Nephron progenitor cell (in vitro differentiated cells): ENCODE results near the gene SLC39A1.

Experiments used
- DNase-seq: peaks from one replicate; pipeline ENCODE4 v3.0.0; 2021
- H3K27ac Mint-ChIP-seq: 2 replicates; pipeline ENCODE4 v1.8.0; 2021; ENCODE audit warnings: mild to moderate bottlenecking, moderate library complexity, mixed read lengths
- H3K27me3 Mint-ChIP-seq: 2 replicates; pipeline ENCODE4 v1.8.0; 2021; ENCODE audit warnings: mild to moderate bottlenecking, low read depth, mixed read lengths; ENCODE audit not compliant: poor library complexity
- H3K36me3 Mint-ChIP-seq: 2 replicates; pipeline ENCODE4 v1.8.0; 2021; ENCODE audit warnings: low read depth, mixed read lengths
- H3K4me1 Mint-ChIP-seq: 2 replicates; pipeline ENCODE4 v1.8.0; 2021; ENCODE audit warnings: mixed read lengths
- H3K4me3 Mint-ChIP-seq: 2 replicates; pipeline ENCODE4 v1.8.0; 2021; ENCODE audit warnings: mild to moderate bottlenecking, moderate library complexity, mixed read lengths
- H3K9me3 Mint-ChIP-seq: 2 replicates; pipeline ENCODE4 v1.8.0; 2021; ENCODE audit warnings: mild to moderate bottlenecking, moderate library complexity, mixed read lengths
- CTCF ChIP-seq: fragments of 200-600 bp; sonication (generic); IDR thresholded peaks from 2 replicates; pipeline ENCODE4 v1.5.0; 2021; ENCODE audit warnings: antibody characterized with exemption

Gene SLC39A1

DNA sequence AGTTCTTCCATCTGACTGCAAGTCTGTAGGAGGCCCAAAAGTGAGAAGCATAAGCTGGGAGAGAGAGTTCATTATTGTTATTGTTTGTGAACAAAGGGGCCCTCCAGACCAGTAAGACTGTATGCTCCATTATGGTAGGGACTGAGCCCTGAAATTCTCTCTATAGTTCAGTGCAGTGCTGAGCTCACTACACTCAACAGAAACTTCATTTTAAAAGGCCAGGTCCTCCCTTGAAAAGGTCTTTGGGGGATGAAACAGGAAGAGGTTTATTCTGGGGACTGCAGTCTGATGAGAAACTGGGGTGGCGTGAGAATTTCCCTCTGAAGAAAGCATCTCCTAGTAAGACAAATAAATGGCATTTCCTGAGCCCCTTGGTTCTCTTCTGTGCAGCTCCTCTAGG, 35.1 kb downstream of the SLC39A1 start:
- Mint-ChIP-seq H3K9me3 (no peaks in the 10 kb centered on the region), H3K4me1 (peaks cover 7% of the 10 kb centered on the region), H3K27me3 (no peaks in the 10 kb centered on the region), H3K27ac (peak overlapping the region; percentile 80), H3K36me3 (peaks cover 14% of the 10 kb centered on the region), H3K4me3 (no peak overlapping the region)
- no peak for DNase-seq
- TF ChIP-seq CTCF = no peak

DNA sequence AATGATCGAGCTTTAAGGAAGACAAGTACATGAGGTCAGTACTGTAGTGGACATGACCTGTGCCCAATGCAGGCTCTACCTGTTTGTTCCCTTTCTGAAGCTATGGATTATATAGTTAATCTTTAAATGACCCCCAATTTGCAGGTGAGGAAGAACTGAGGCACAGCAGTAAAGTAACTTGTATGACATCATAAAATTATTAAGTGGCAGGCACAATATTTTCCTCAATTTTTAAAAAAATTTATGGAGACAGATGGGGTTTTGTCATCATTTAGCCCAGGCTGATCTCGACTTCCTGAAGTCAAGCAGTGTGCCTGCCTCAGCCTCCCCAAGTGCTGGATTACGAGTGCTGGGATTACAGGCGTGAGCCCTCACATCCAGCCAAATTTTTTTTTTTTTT, 36.9 kb downstream of the SLC39A1 start:
- Mint-ChIP-seq H3K4me1 (peaks cover 10% of the 10 kb centered on the region), H3K4me3 (no peak overlapping the region), H3K36me3 (peaks cover 9% of the 10 kb centered on the region), H3K27ac (no peak overlapping the region), H3K27me3 (no peaks in the 10 kb centered on the region), H3K9me3 (no peaks in the 10 kb centered on the region)
- DNase-seq = no peak
- no peak for TF ChIP-seq CTCF

GRCh38 chr1:153922972-153923925, 40.1 kb downstream of the SLC39A1 start, which contains the start of gene GATAD2B:
Gene GATAD2B (minus strand): TSS chr1:153922972. CDS start chr1:153828347, 94,625 bp downstream.
- no peaks in the 10 kb centered on the region for H3K9me3 Mint-ChIP-seq
- H3K27ac Mint-ChIP-seq = peak within 1 kb of the TSS; percentile 99
- peak within 1 kb of the TSS; percentile 93 for H3K4me3 Mint-ChIP-seq
- peaks cover 41% of the 10 kb centered on the region for H3K4me1 Mint-ChIP-seq
- no peaks in the 10 kb centered on the region for H3K27me3 Mint-ChIP-seq
- DNase-seq = peak; percentile 97
- H3K36me3 Mint-ChIP-seq = no peaks in the 10 kb centered on the region
- TF ChIP-seq CTCF = no peak

DNA sequence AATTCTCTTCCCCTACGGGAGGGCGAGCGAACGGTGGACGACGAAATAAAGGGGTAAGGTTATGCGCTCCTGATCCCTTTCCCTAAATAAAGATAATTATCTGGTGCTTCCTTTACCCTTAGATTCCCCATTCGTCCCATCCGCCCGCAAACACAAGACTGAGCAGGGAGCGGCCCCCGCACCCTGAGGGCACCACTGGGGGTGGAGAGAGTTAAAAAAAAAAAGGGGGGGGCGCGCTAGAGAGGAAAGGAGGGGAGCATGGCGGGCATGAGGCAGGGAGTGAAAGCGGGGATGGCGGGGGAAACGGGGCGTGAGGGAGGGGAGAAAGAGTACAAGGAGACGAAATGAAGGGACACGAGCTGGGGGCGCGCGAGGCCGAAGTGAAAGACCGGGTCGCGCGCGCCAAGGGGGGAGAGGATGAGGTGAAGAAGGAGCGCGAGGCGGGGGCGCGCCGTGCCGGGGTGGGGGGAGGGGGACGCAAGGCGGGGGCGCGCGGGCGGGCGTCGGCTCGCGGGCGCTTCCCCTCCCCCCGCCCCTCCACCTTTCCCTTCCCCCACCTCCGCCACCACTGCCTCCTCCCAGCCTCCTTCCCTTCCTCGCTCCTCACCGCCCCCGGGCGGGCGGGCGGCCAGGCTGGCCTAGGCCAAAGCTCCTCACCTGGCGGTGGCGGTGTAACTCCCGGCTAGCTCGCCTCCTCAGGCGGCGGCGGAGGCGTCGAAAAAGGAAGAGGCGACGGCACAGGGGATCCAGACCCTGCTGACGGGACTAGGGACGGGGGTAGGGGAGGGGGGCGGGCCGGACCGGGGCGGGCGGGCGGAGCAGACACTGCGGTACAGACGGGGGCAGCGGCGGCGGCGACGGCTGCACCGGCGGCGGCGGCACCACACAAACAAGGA, 41.0 kb downstream of the SLC39A1 start:
- Mint-ChIP-seq H3K4me3 (peak overlapping the region; percentile 93), H3K27me3 (no peaks in the 10 kb centered on the region)

GRCh38 chr1:153921803-153922075, 41.6 kb downstream of the SLC39A1 start:
- Mint-ChIP-seq H3K4me1 (peaks cover 49% of the 10 kb centered on the region), H3K4me3 (peak overlapping the region; percentile 93), H3K36me3 (no peaks in the 10 kb centered on the region), H3K27ac (peak overlapping the region; percentile 88), H3K9me3 (no peaks in the 10 kb centered on the region), H3K27me3 (no peaks in the 10 kb centered on the region)
- DNase-seq = no peak
- TF ChIP-seq CTCF = no peak

More for the DNA sequence above, 41.0 kb downstream of the SLC39A1 start:
- Mint-ChIP-seq H3K9me3 (no peaks in the 10 kb centered on the region), H3K36me3 (no peaks in the 10 kb centered on the region), H3K4me1 (peaks cover 49% of the 10 kb centered on the region), H3K27ac (peak overlapping the region; percentile 88)
- peak; percentile 69 for DNase-seq
- TF ChIP-seq CTCF = no peak
